K562 (cell line): Measurements from ENCODE around the gene STT3B. TPM values are rescaled to one million over a fixed set of nuclear protein-coding genes. Genes with fewer than 3 reads are reported as not detected.

Experiments used
- ATAC-seq: fragments of 200-7000 bp; cut with Tn5 transposase; 3 replicates; pipeline ENCODE4 v1.9.1; 2020; ENCODE audit warnings: moderate library complexity
- BruUV-seq: library from RNA; stranded (reverse); fragments of 400-500 nt; replicated peaks from 2 replicates; lab custom pipeline; 2021; lab: Mats Ljungman, UMichigan
- CTCF ChIA-PET: fragments of 300-600 bp; formaldehyde crosslinking; extraction: SDS; loops from one replicate; lab custom pipeline; 2021; ENCODE audit warnings: low intra/inter-chr PET ratio; lab: Yijun Ruan, JAX
- POLR2A ChIA-PET: fragments of 300-600, 350-650 bp; sonication (Branson Sonifier 250); formaldehyde crosslinking; extraction: SDS; loops from one replicate; lab custom pipeline; 2021; ENCODE audit warnings: antibody characterized with exemption, inconsistent platforms; lab: Yijun Ruan, JAX
- DNase-seq, 4 experiments: peaks; one replicate each; pipeline versions ENCODE4 v3.0.0 to v3.0.0-alpha.2; 2011 to 2018; ENCODE audit warnings: low spot score in 3 of 4, mixed read lengths in 3 of 4; ENCODE audit errors: extremely low read depth in 1 of 4
- FAIRE-seq: peaks from 2 replicates; lab custom pipeline; 2011; peaks lifted over from hg19 to GRCh38; lab: Jason Lieb, UNC
- H2AFZ ChIP-seq: 2 replicates; pipeline ENCODE4 v1.6.0; 2011; ENCODE audit warnings: low read depth, low read length, control low read depth, inconsistent platforms
- H3K27ac ChIP-seq: fragments of 200-600 bp; 3 replicates; pipeline ENCODE4 v1.8.0; 2011; ENCODE audit warnings: low read depth, mild to moderate bottlenecking, control low read depth, inconsistent platforms, low read length, moderate library complexity, mixed read lengths; ENCODE audit errors: extremely low read depth
- H3K27me3 ChIP-seq, 2 experiments: fragments of 300-600 bp in 1 of 2; 2 replicates in 1 of 2; 3 replicates in 1 of 2; pipeline versions ENCODE4 v1.6.0 to v1.8.0; 2011; ENCODE audit warnings: inconsistent platforms in 2 of 2, low read length in 2 of 2, mild to moderate bottlenecking in 1 of 2, mixed read lengths in 1 of 2, moderate library complexity in 1 of 2; ENCODE audit not compliant: control insufficient read depth in 2 of 2, insufficient read depth in 2 of 2
- H3K36me3 ChIP-seq: fragments of 300-600 bp; 3 replicates; pipeline ENCODE4 v1.8.0; 2011; ENCODE audit warnings: mild to moderate bottlenecking, low read length, inconsistent platforms; ENCODE audit not compliant: control insufficient read depth, insufficient read depth
- H3K4me1 ChIP-seq, 2 experiments: fragments of 200-600 bp in 1 of 2; replicated peaks in 1 of 2; 2 replicates in 1 of 2; 3 replicates in 1 of 2; pipeline versions ENCODE4 v1.5.1 to v1.8.0; 2011; ENCODE audit warnings: inconsistent platforms in 2 of 2, low read length in 2 of 2, mild to moderate bottlenecking in 1 of 2, mixed read lengths in 1 of 2, moderate library complexity in 1 of 2; ENCODE audit not compliant: control insufficient read depth in 2 of 2, insufficient read depth in 2 of 2
- H3K4me2 ChIP-seq: 2 replicates; pipeline ENCODE4 v1.6.1; 2011; ENCODE audit warnings: low read length, control low read depth, inconsistent platforms, mixed read lengths; ENCODE audit not compliant: insufficient read depth
- H3K4me3 ChIP-seq: fragments of 200-600 bp; sonication (generic), shearing (Covaris generic); 2 replicates; pipeline ENCODE4 v1.5.1; 2016; ENCODE audit warnings: control low read depth, inconsistent platforms
- H3K79me2 ChIP-seq: fragments of 200-600 bp; 3 replicates; pipeline ENCODE4 v1.8.0; 2011; ENCODE audit warnings: low read length, inconsistent platforms; ENCODE audit not compliant: control insufficient read depth, insufficient read depth
- H3K9ac ChIP-seq, 2 experiments: 2 replicates each; pipeline versions ENCODE4 v1.6.0 to v1.6.1; 2011; ENCODE audit warnings: low read depth in 2 of 2, low read length in 2 of 2, control low read depth in 1 of 2, inconsistent platforms in 1 of 2, mild to moderate bottlenecking in 1 of 2, mixed read lengths in 1 of 2; ENCODE audit not compliant: insufficient read depth in 1 of 2
- H3K9me1 ChIP-seq: one replicate; pipeline ENCODE4 v1.6.0; 2011; ENCODE audit warnings: inconsistent platforms, mild to moderate bottlenecking, low read length, moderate library complexity; ENCODE audit not compliant: control insufficient read depth, insufficient read depth
- H3K9me3 ChIP-seq: replicated peaks from 2 replicates; pipeline ENCODE4 v1.5.1; 2011; ENCODE audit warnings: low read depth, low read length, inconsistent platforms; ENCODE audit not compliant: control insufficient read depth, insufficient read depth
- H4K20me1 ChIP-seq: replicated peaks from 2 replicates; pipeline ENCODE4 v1.6.1; 2011; ENCODE audit warnings: low read length, inconsistent platforms, mixed read lengths; ENCODE audit not compliant: control insufficient read depth, insufficient read depth
- C11orf30 ChIP-seq: fragments of 450-650 bp; IDR thresholded peaks from 2 replicates; pipeline ENCODE4 v1.6.1; 2016; ENCODE audit warnings: low read depth, mild to moderate bottlenecking
- CBX8 ChIP-seq: fragments of 200-600 bp; sonication (generic); IDR thresholded peaks from 2 replicates; pipeline ENCODE4 v1.6.1; 2012; ENCODE audit warnings: borderline replicate concordance, mixed run types, low read depth, mild to moderate bottlenecking, moderate library complexity, mixed read lengths, low read length, control low read depth, inconsistent platforms; ENCODE audit not compliant: poor library complexity, severe bottlenecking; ENCODE audit errors: extremely low read depth
- KLF16 ChIP-seq: IDR thresholded peaks from 2 replicates; pipeline ENCODE4 v1.6.1; 2016; ENCODE audit warnings: antibody characterized with exemption
- PHB2 ChIP-seq: fragments of 450-650 bp; IDR thresholded peaks from 2 replicates; pipeline ENCODE4 v1.6.1; 2017; ENCODE audit warnings: low read depth
- POLR3A ChIP-seq: IDR thresholded peaks from 2 replicates; pipeline ENCODE4 v1.6.1; 2011; ENCODE audit warnings: borderline replicate concordance, mild to moderate bottlenecking, moderate library complexity; ENCODE audit not compliant: insufficient read length, insufficient read depth; ENCODE audit errors: extremely low read depth
- POLR3G ChIP-seq: IDR thresholded peaks from 2 replicates; pipeline ENCODE4 v1.6.1; 2011; ENCODE audit not compliant: insufficient read length, insufficient replicate concordance; ENCODE audit errors: extremely low read depth
- TAL1 ChIP-seq: fragments of 450-650 bp; IDR thresholded peaks from 2 replicates; pipeline ENCODE4 v1.6.1; 2016; ENCODE audit warnings: mild to moderate bottlenecking
- ZKSCAN8 ChIP-seq: fragments of 200-800 bp; sonication (Bioruptor generic); IDR thresholded peaks from 2 replicates; pipeline ENCODE4 v1.6.1; 2016; ENCODE audit warnings: missing genetic modification characterization, missing compliant biosample characterization
- ZNF586 ChIP-seq: fragments of 450-650 bp; formaldehyde crosslinking; conservative IDR thresholded peaks from 2 replicates; pipeline ENCODE4 v1.4.0; 2020; ENCODE audit warnings: mild to moderate bottlenecking, moderate library complexity
- WGBS: fragments of 100-300 bp; shearing (Covaris generic); methylation state at CpG from one replicate; pipeline ENCODE4 v1.1.6; 2016; ENCODE audit warnings: low coverage, mixed read lengths; ENCODE audit not compliant: insufficient coverage; ENCODE audit errors: missing lambda C conversion rate; 5-methylcytosine and 5-hydroxymethylcytosine counted together
- in situ Hi-C: fragments of 300-500 bp; cut with MboI; formaldehyde crosslinking; loops from 4 replicates; pipeline ENCODE4 v1.15.0; 2018; ENCODE audit warnings: inconsistent platforms, mixed read lengths
- intact Hi-C: fragments of 100-400 bp; cut with micrococcal nuclease; formaldehyde crosslinking; loops from 2 replicates; pipeline ENCODE4 v1.14.2; 2022
- polyA plus RNA-seq, 8 experiments: library from polyadenylated mRNA; depleted of rRNA in 4 of 8; stranded (reverse) in 5 of 8; unstranded in 3 of 8; fragments of >200 nt; fragmentation: Nextera tagmentation in 2 of 8; fragmentation: Illumina TruSeq in 1 of 8; extraction: Ambion mirVana in 2 of 8; extraction: Trizol in 1 of 8; gene quantifications; 2 replicates each; pipeline versions ENCODE4 v1.2.1 to v1.2.3, GENCODE V29; 2011 to 2014; ENCODE audit warnings: inconsistent platforms in 1 of 8, missing spikeins in 1 of 8
- total RNA-seq, 7 experiments: library from RNA; depleted of rRNA in 6 of 7; stranded (reverse); fragments of >200 nt in 6 of 7; fragmentation: Illumina TruSeq in 2 of 7; extraction: Trizol in 2 of 7; gene quantifications; 2 replicates each; pipeline versions ENCODE4 v1.2.1 to v1.2.3, GENCODE V29; 2011 to 2021; ENCODE audit warnings: low replicate concordance in 1 of 7
- TF ChIP-seq, protein P1 (sequence below): sonication (generic); formaldehyde crosslinking; IDR thresholded peaks from 2 replicates; pipeline ENCODE4 v1.8.1; 2022; ENCODE audit warnings: missing genetic modification reagents
- TF ChIP-seq, protein P2 (sequence below): sonication (generic); formaldehyde crosslinking; IDR thresholded peaks from 2 replicates; pipeline ENCODE4 v1.4.0; 2020; ENCODE audit warnings: mild to moderate bottlenecking, missing genetic modification reagents
- TF ChIP-seq, protein P3 (sequence below): fragments of 250-450 bp; sonication (Bioruptor Pico); IDR thresholded peaks from 2 replicates; pipeline ENCODE4 v1.5.0; 2022; ENCODE audit warnings: mild to moderate bottlenecking
- TF ChIP-seq, protein P4 (sequence below): fragments of 450-650 bp; conservative IDR thresholded peaks from 2 replicates; pipeline ENCODE4 v1.6.1; 2016; ENCODE audit warnings: missing genetic modification characterization, low read depth, mild to moderate bottlenecking, missing compliant biosample characterization, moderate library complexity

Gene STT3B
- total and polyA plus RNA-seq, 9 of the 15 experiments (the other 6 are each of a cell fraction or from before 2014, with no cell fraction given), result 22.4 to 147 (median 100) TPM

DNA sequence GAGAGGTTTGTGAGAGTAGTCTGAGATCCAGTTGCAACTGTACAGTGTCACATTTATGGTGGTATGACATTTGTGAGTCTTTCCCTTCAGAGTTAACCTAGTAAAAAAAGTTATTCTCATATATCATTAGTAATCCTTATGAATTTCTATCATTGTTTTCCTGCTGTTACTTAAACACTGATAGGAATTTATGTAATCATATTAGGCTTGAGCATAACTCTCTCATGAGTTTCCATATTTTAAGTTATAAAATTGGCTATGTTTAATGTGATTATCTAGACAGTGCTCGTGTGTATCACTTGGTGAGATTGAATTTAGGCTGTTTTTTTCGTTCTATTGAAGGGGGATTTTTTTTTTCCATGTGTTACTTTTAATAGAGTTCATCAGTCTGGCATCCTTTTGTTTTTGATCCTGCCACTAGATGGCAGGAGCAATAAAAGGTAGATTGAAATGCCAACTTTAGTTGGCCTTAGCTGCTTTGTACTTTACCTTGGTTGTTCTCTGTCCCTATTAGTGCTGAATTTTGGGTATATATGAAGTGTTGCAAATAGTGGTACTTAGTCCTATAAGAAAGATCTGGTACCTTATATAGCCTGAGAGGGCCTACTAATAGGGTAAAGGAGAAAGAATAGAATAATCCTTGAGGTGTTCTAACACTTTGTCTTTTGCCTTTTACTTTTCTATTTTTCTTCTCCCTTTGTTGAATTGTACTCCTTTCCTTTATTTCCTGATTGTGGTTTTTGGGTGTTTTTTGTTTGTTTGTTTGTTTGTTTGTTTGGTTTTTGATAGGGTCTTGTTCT lies 17.9 kb downstream of the STT3B start (continued):
- TF ChIP-seq, protein P1, sequence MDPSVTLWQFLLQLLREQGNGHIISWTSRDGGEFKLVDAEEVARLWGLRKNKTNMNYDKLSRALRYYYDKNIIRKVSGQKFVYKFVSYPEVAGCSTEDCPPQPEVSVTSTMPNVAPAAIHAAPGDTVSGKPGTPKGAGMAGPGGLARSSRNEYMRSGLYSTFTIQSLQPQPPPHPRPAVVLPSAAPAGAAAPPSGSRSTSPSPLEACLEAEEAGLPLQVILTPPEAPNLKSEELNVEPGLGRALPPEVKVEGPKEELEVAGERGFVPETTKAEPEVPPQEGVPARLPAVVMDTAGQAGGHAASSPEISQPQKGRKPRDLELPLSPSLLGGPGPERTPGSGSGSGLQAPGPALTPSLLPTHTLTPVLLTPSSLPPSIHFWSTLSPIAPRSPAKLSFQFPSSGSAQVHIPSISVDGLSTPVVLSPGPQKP (CRISPR knock-in tag), result no peak
- TF ChIP-seq PHB2, result no peak
- TF ChIP-seq, all 486 proteins: peak for 3

DNA sequence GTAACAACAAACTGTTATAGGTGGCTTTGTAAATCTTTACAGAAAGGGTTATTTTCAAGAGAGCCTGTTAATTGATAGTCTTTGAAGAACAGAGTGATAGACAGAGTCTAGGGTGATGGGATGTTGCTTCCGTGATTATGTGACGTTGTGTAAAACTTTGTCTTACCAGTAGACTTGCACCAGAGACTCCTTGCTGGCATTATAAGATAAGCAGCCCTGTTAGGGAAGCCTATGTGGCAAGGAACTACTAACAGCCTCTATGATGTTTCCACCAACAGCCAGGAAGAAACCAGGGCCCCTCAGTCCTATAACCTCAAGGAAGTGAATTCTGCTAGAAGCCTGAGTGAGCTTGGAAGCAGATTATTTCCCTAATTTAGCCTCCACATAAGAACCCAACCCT lies 18.9 kb downstream of the STT3B start:
- Histone ChIP-seq H4K20me1 (0 out of 2 replicates have a peak, but pooled peaks cover 6% of the 10 kb centered on the region), H3K9ac (no peak overlapping the region), H2AFZ (no peak overlapping the region), H3K27ac (no peak overlapping the region), H3K4me2 (no peak overlapping the region), H3K27me3 (no peaks in the 10 kb centered on the region), H3K4me1 (no peaks in the 10 kb centered on the region), H3K9me3 (no peaks in the 10 kb centered on the region; the same call in 1 of the 2 replicates), H3K9me1 (no peaks in the 10 kb centered on the region), H3K36me3 (0 out of 3 replicates have a peak, but pooled peaks cover 2% of the 10 kb centered on the region), H3K4me3 (no peak overlapping the region), H3K79me2 (peaks cover 98% of the 10 kb centered on the region)
- no peak for DNase-seq
- intact Hi-C loops, result no loop called here
- POLR2A ChIA-PET, result no interaction called here
- WGBS, result 63% methylated on average over 2 of the region's 2 CpGs
- CTCF ChIA-PET, result no interaction called here
- BruUV-seq, result no TSS peak
- no peak for ATAC-seq
- no peak for FAIRE-seq
- in situ Hi-C loops, result no loop called here
- TF ChIP-seq C11orf30 (no peak), TAL1 (no peak), CBX8 (no peak), ZKSCAN8 (no peak), KLF16 (no peak), POLR3G (no peak), POLR3A (no peak), ZNF586 (CRISPR knock-in tag) (no peak)
- TF ChIP-seq, protein P2, sequence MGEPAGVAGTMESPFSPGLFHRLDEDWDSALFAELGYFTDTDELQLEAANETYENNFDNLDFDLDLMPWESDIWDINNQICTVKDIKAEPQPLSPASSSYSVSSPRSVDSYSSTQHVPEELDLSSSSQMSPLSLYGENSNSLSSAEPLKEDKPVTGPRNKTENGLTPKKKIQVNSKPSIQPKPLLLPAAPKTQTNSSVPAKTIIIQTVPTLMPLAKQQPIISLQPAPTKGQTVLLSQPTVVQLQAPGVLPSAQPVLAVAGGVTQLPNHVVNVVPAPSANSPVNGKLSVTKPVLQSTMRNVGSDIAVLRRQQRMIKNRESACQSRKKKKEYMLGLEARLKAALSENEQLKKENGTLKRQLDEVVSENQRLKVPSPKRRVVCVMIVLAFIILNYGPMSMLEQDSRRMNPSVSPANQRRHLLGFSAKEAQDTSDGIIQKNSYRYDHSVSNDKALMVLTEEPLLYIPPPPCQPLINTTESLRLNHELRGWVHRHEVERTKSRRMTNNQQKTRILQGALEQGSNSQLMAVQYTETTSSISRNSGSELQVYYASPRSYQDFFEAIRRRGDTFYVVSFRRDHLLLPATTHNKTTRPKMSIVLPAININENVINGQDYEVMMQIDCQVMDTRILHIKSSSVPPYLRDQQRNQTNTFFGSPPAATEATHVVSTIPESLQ (CRISPR knock-in tag), result no peak
- TF ChIP-seq, protein P3, sequence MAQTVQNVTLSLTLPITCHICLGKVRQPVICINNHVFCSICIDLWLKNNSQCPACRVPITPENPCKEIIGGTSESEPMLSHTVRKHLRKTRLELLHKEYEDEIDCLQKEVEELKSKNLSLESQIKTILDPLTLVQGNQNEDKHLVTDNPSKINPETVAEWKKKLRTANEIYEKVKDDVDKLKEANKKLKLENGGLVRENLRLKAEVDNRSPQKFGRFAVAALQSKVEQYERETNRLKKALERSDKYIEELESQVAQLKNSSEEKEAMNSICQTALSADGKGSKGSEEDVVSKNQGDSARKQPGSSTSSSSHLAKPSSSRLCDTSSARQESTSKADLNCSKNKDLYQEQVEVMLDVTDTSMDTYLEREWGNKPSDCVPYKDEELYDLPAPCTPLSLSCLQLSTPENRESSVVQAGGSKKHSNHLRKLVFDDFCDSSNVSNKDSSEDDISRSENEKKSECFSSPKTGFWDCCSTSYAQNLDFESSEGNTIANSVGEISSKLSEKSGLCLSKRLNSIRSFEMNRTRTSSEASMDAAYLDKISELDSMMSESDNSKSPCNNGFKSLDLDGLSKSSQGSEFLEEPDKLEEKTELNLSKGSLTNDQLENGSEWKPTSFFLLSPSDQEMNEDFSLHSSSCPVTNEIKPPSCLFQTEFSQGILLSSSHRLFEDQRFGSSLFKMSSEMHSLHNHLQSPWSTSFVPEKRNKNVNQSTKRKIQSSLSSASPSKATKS (CRISPR knock-in tag), result no peak
- TF ChIP-seq, protein P4, sequence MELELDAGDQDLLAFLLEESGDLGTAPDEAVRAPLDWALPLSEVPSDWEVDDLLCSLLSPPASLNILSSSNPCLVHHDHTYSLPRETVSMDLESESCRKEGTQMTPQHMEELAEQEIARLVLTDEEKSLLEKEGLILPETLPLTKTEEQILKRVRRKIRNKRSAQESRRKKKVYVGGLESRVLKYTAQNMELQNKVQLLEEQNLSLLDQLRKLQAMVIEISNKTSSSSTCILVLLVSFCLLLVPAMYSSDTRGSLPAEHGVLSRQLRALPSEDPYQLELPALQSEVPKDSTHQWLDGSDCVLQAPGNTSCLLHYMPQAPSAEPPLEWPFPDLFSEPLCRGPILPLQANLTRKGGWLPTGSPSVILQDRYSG (tag), result no peak
